ENCODE results near the gene MAP2K5.

The MAP2K5 gene

GRCh38 chr15:67504796-67505195 lies 37.7 kb upstream of the MAP2K5 start:
- TF ChIP-seq, protein P1, sequence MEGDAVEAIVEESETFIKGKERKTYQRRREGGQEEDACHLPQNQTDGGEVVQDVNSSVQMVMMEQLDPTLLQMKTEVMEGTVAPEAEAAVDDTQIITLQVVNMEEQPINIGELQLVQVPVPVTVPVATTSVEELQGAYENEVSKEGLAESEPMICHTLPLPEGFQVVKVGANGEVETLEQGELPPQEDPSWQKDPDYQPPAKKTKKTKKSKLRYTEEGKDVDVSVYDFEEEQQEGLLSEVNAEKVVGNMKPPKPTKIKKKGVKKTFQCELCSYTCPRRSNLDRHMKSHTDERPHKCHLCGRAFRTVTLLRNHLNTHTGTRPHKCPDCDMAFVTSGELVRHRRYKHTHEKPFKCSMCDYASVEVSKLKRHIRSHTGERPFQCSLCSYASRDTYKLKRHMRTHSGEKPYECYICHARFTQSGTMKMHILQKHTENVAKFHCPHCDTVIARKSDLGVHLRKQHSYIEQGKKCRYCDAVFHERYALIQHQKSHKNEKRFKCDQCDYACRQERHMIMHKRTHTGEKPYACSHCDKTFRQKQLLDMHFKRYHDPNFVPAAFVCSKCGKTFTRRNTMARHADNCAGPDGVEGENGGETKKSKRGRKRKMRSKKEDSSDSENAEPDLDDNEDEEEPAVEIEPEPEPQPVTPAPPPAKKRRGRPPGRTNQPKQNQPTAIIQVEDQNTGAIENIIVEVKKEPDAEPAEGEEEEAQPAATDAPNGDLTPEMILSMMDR (IDR thresholded peaks at IDR 0.05; ENCODE audit: control extremely low read depth, extremely low read depth, low read depth, missing control alignments), result no peak
- CTCF ChIA-PET, result interaction anchor here (1.8 kb wide), 1 partner anchor 331 kb away, joined by 8 read pairs; no protein-coding TSS in a partner anchor
- DNase-seq (ENCODE audit: extremely low spot score), result no peak
- POLR2A ChIA-PET, result no interaction called here

DNA sequence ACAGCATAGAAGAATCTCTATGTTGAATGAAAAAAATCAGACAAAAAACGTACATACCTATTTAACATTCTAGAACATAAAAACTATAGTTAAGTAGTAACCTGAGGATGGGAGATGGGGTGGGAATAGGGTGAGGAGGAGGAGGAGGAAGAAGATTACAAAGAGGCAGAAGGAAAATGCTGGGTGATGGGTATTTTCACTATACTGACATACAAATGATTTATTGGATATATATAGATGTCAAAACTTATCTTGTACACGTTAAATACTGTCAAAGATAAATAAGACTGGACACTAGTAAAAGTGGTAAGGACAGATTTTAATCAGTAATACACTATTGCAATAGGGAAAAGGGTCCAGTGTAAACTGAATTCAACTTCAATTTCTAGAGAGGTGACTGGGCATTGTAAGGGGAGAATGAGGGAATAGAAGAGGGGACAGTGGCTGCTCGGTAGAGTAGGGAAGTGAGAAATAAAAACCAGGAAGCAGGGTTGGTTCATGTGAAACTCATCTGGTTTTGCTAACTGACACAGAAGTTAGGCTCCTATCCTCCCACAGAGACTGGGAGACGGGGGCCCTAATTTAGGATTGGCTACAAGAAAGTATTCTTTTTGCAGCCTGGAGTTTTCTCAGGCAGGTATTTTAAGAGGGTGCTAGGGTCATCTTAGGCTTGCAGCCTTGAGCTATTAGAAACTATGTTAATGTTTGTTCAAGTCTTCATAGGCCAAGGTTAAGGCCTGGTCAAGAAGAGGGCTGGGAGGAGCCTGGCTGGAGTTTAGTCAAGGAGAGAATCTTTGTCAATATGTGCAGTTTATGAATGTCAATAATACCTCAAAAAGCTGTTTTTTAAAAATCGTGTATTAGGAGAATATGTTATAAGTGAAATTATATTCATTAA lies 36.6 kb upstream of the MAP2K5 start:
- peak; percentile 16 for DNase-seq (ENCODE audit: extremely low spot score)
- POLR2A ChIA-PET, result no interaction called here

DNA sequence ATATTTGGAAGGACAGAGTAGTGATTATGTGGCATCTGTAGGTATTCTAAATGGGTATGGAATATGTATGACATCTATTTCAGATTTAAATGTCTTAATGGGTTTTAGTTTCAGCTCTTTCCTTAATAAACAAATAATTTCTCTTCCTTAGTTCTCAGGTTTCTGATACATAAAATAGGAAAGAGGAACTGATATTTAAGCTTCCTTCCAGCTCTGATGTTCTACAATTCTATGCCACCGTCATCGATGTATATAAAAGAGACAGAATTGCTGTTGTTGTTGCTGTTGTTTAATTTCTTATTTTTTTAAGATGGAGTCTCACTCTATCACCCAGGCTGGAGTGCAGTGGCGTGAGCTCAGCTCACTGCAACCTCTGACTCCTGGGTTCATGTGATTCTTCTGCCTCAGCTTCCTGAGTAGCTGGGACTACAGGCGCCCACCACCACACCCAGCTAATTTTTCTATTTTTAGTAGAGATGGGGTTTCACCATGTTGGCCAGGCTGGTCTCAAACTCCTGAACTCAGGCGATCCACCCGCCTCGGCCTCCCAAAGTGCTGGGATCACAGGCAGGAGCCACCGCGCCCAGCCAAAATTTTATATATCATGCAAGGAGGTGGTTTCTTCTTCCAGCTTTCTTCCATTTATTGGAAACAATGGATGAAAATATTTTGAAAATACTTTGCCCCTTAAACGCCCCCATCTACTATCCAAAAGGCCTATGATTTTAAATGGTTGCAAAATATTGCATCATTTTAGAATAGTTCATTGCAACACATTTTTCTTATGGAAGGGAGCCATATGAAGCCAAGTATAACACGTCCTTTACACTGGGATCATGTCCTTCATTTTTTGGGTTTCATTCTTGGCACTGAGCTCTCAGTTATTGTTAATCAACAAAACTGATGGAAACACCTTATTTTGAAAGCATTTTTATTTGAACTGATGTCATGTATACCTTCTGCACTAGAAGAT lies 35.4 kb upstream of the MAP2K5 start:
- POLR2A ChIA-PET, result no interaction called here
- TF ChIP-seq, protein P1 (IDR thresholded peaks at IDR 0.05; ENCODE audit: control extremely low read depth, extremely low read depth, low read depth, missing control alignments), result no peak
- no peak for DNase-seq (ENCODE audit: extremely low spot score)
- CTCF ChIA-PET, result interaction anchor here (1.1 to 1.7 kb wide), 4 partner anchors 8 to 74 kb away, joined by 3 to 4 read pairs (median 3); no protein-coding TSS in a partner anchor

More for the DNA sequence above, 36.6 kb upstream of the MAP2K5 start:
- TF ChIP-seq, protein P1 (IDR thresholded peaks at IDR 0.05; ENCODE audit: control extremely low read depth, extremely low read depth, low read depth, missing control alignments), result no peak
- CTCF ChIA-PET, result interaction anchor here (1.1 to 1.2 kb wide), 2 partner anchors 9 to 73 kb away, joined by 3 to 4 read pairs; no protein-coding TSS in a partner anchor

GRCh38 chr15:67508407-67508806 lies 34.1 kb upstream of the MAP2K5 start:
- CTCF ChIA-PET, result interaction anchor here (1.1 to 1.7 kb wide), 2 partner anchors 13 to 16 kb away, joined by 3 read pairs; partner anchors contain the start of gene C15orf61

GRCh38 chr15:67509918-67510317 lies 32.6 kb upstream of the MAP2K5 start:
- CTCF ChIA-PET, result no interaction called here
- POLR2A ChIA-PET, result no interaction called here
- DNase-seq (ENCODE audit: extremely low spot score), result no peak
- TF ChIP-seq, protein P1 (IDR thresholded peaks at IDR 0.05; ENCODE audit: control extremely low read depth, extremely low read depth, low read depth, missing control alignments), result no peak

More at GRCh38 chr15:67508407-67508806, 34.1 kb upstream of the MAP2K5 start:
- DNase-seq (ENCODE audit: extremely low spot score), result no peak
- POLR2A ChIA-PET, result no interaction called here
- TF ChIP-seq, protein P1 (IDR thresholded peaks at IDR 0.05; ENCODE audit: control extremely low read depth, extremely low read depth, low read depth, missing control alignments), result no peak
